Vagina (tissue), 2 donors: ENCODE results near the gene SETBP1. TPM values are rescaled to one million over a fixed set of nuclear protein-coding genes. Genes with fewer than 3 reads are reported as not detected.

Source experiments
- DNase-seq, 2 donors: peaks; one replicate each; pipeline ENCODE4 v3.0.0-alpha.2; 2017; ENCODE audit errors: extremely low spot score in 2 of 2
- H3K27ac ChIP-seq: fragments of 200-600 bp; sonication (generic); one replicate; pipeline ENCODE4 v1.5.1; 2019
- H3K27me3 ChIP-seq: fragments of 200-600 bp; sonication (generic); one replicate; pipeline ENCODE4 v1.5.1; 2019
- H3K36me3 ChIP-seq, 2 donors: fragments of 200-600 bp; sonication (generic); one replicate each; pipeline ENCODE4 v1.5.1; 2017 to 2019
- H3K4me1 ChIP-seq: fragments of 200-600 bp; sonication (generic); one replicate; pipeline ENCODE4 v1.5.1; 2019
- H3K4me3 ChIP-seq, 2 donors: fragments of 200-600 bp; sonication (generic); 1 replicate in 1 of 2; 2 replicates in 1 of 2; pipeline ENCODE4 v1.5.1; 2016 to 2019
- H3K9me3 ChIP-seq: fragments of 200-600 bp; sonication (generic); one replicate; pipeline ENCODE4 v1.5.1; 2019
- POLR2A ChIP-seq, 2 donors: fragments of 450-650 bp; IDR thresholded peaks; one replicate each; pipeline ENCODE4 v1.6.1; 2017; ENCODE audit warnings: antibody characterized with exemption in 2 of 2, mild to moderate bottlenecking in 2 of 2, moderate library complexity in 2 of 2
- POLR2AphosphoS5 ChIP-seq, 2 donors: sonication (generic); formaldehyde crosslinking; IDR thresholded peaks; one replicate each; pipeline ENCODE4 v1.9.0; 2017; ENCODE audit warnings: antibody characterized with exemption in 2 of 2, mild to moderate bottlenecking in 2 of 2, low read depth in 1 of 2; ENCODE audit not compliant: insufficient read depth in 1 of 2
- intact Hi-C: fragments of 100-400 bp; cut with DNase I; formaldehyde crosslinking; loops from one replicate; pipeline ENCODE4 v1.15.1; 2023
- total RNA-seq: library from RNA; depleted of rRNA; stranded (reverse); fragments of >200 nt; gene quantifications from one replicate; pipeline ENCODE4 v1.2.3, GENCODE V29; 2016
- TF ChIP-seq, protein P1 (sequence below), 3 experiments: fragments of 450-650 bp in 2 of 3; fragments of 200-600 bp in 1 of 3; sonication (generic) in 1 of 3; IDR thresholded peaks; one replicate each; pipeline ENCODE4 v1.5.1; 2017 to 2019; ENCODE audit warnings: antibody characterized with exemption in 3 of 3, mild to moderate bottlenecking in 2 of 3, moderate library complexity in 2 of 3

SETBP1 gene
- total RNA-seq, 1 donor from 2014 or later: 38.1 TPM

DNA sequence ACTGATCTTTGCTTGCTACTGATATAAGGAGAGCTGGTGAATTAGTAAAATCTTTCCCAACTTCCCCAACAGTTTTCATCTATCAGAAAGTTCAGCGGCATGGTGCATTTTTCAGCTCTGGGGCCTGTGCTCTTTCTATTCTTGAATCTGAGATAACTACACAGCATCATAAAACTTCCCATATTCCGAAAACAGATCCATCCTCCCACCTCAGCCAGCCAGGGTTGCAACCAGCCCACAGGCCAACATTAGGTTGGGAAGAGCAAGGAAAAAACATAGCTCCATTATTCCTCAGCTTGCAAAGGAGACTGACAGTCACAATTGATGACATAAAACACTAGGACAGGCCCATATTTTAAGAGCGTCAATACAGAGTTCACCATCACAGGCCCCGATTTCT lies 297.2 kb downstream of the SETBP1 start:
- no peak overlapping the region for H3K4me3 ChIP-seq
- H3K9me3 ChIP-seq: no peaks in the 10 kb centered on the region
- DNase-seq: peak in 1 of 2 donors; percentile 20
- no peaks in the 10 kb centered on the region for H3K36me3 ChIP-seq
- no peak for TF ChIP-seq POLR2AphosphoS5 (IDR thresholded peaks at IDR 0.05; ENCODE audit: insufficient read depth in 1 of 2, low read depth in 1 of 2)
- no peaks in the 10 kb centered on the region for H3K27me3 ChIP-seq
- no peaks in the 10 kb centered on the region for H3K4me1 ChIP-seq
- H3K27ac ChIP-seq: no peak overlapping the region
- intact Hi-C loops: no loop called here

DNA sequence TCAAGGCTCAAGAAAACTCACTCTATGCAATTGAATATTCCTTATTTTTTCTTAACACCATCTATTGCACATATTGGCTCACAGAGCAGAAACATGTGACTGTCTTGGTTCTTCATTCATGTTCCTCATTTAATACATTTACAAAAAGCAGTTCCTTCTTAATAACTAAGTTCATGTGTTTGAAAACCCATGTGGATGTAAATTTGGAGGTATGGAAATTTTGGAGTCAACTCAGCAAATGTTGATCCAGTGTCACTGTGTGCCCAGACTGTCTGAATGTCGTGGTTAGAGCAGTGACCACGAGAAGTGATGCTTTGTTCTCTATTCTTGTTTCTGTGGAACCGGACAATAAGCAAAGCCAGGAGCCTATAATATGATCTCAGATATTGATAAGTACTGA lies 299.1 kb downstream of the SETBP1 start:
- no peak overlapping the region for H3K4me3 ChIP-seq
- no peaks in the 10 kb centered on the region for H3K27me3 ChIP-seq
- no peaks in the 10 kb centered on the region for H3K9me3 ChIP-seq
- DNase-seq: no peak
- H3K27ac ChIP-seq: no peak overlapping the region
- intact Hi-C loops: no loop called here
- no peak for TF ChIP-seq POLR2A (IDR thresholded peaks at IDR 0.05)
- no peak for TF ChIP-seq POLR2AphosphoS5 (IDR thresholded peaks at IDR 0.05; ENCODE audit: insufficient read depth in 1 of 2, low read depth in 1 of 2)
- TF ChIP-seq, protein P1, sequence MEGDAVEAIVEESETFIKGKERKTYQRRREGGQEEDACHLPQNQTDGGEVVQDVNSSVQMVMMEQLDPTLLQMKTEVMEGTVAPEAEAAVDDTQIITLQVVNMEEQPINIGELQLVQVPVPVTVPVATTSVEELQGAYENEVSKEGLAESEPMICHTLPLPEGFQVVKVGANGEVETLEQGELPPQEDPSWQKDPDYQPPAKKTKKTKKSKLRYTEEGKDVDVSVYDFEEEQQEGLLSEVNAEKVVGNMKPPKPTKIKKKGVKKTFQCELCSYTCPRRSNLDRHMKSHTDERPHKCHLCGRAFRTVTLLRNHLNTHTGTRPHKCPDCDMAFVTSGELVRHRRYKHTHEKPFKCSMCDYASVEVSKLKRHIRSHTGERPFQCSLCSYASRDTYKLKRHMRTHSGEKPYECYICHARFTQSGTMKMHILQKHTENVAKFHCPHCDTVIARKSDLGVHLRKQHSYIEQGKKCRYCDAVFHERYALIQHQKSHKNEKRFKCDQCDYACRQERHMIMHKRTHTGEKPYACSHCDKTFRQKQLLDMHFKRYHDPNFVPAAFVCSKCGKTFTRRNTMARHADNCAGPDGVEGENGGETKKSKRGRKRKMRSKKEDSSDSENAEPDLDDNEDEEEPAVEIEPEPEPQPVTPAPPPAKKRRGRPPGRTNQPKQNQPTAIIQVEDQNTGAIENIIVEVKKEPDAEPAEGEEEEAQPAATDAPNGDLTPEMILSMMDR (IDR thresholded peaks at IDR 0.05): no peak
- no peaks in the 10 kb centered on the region for H3K36me3 ChIP-seq
- H3K4me1 ChIP-seq: no peaks in the 10 kb centered on the region

DNA sequence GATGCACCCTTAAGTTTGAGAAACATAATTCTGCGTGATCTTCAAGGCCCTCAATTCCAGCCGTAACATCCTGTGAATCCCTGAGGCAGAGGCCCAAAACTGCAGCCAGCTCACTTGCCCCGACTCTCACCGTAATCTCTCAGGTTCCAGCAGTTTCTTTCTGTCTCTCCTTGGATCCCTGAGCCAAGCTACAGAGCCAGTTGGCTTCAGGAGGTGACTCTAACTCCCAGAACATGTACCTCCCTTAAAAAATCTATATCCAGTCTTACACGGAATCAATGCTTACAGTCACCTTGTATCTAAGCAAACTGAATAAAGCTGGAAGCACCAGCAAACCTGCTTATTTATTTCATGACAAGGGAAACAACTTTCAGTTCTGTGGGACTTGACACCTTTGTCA lies 300.4 kb downstream of the SETBP1 start:
- no peaks in the 10 kb centered on the region for H3K27me3 ChIP-seq
- no peak for DNase-seq
- H3K27ac ChIP-seq: no peak overlapping the region
- no peaks in the 10 kb centered on the region for H3K4me1 ChIP-seq
- no peak overlapping the region for H3K4me3 ChIP-seq
- intact Hi-C loops: no loop called here
- TF ChIP-seq, protein P1 (IDR thresholded peaks at IDR 0.05): no peak
- TF ChIP-seq POLR2A (IDR thresholded peaks at IDR 0.05): no peak
- TF ChIP-seq POLR2AphosphoS5 (IDR thresholded peaks at IDR 0.05; ENCODE audit: insufficient read depth in 1 of 2, low read depth in 1 of 2): no peak
- H3K36me3 ChIP-seq: no peaks in the 10 kb centered on the region
- no peaks in the 10 kb centered on the region for H3K9me3 ChIP-seq

DNA sequence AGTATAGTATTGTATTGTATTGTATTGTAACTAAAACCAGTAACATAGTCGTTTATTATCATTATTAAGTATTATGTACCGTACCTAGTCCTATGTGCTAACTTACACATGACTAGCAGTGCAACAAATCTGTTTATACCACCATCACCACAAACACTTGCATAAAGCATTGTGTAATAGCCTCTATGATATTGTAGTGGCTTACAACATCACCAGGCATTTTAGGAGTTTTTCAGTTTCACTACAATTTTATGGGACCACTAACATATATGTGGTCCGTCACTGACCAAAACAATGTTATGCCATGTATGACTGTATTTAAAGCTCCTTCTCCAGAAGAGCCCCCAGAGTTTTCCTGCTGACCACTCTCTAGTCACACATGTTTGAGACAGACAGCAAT lies 306.2 kb downstream of the SETBP1 start:
- no peak overlapping the region for H3K4me3 ChIP-seq
- H3K4me1 ChIP-seq: no peaks in the 10 kb centered on the region
- H3K36me3 ChIP-seq: no peaks in the 10 kb centered on the region
- H3K9me3 ChIP-seq: no peaks in the 10 kb centered on the region
- no peak overlapping the region for H3K27ac ChIP-seq
- no peaks in the 10 kb centered on the region for H3K27me3 ChIP-seq
- intact Hi-C loops: no loop called here
- TF ChIP-seq, protein P1 (IDR thresholded peaks at IDR 0.05): no peak
- TF ChIP-seq POLR2A (IDR thresholded peaks at IDR 0.05) (no peak), POLR2AphosphoS5 (IDR thresholded peaks at IDR 0.05; ENCODE audit: insufficient read depth in 1 of 2, low read depth in 1 of 2) (no peak)
- DNase-seq: no peak

DNA sequence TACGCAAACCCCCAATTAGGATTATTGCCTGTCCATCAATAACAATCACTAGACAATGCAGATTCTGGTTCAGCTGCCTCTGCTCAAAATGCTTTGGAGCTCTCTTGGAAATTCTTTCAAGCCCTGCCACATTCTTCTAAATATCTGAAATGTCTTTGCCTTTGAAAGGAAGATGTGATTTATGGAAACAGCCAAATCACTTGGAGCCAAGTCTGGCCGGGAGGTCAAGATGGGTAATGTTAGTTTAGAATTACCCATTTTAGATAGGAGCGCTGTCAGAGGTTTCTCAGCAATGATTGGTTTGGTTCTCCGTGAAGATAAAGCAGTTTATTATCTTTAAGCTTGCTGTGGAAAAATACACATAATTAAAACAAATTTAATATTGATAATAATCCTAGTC lies 306.7 kb downstream of the SETBP1 start:
- Histone ChIP-seq H3K27ac (no peak overlapping the region), H3K9me3 (no peaks in the 10 kb centered on the region), H3K27me3 (no peaks in the 10 kb centered on the region), H3K4me1 (no peaks in the 10 kb centered on the region), H3K36me3 (no peaks in the 10 kb centered on the region), H3K4me3 (no peak overlapping the region)
- intact Hi-C loops: no loop called here
- no peak for TF ChIP-seq POLR2A (IDR thresholded peaks at IDR 0.05)
- TF ChIP-seq, protein P1 (IDR thresholded peaks at IDR 0.05): no peak
- TF ChIP-seq POLR2AphosphoS5 (IDR thresholded peaks at IDR 0.05; ENCODE audit: insufficient read depth in 1 of 2, low read depth in 1 of 2): no peak
- no peak for DNase-seq
